Hematopoietic multipotent progenitor cell treated with erythropoietin and hydrocortisone succinate and interleukin-3 and kit ligand, for 6 days (in vitro differentiated cells): Measurements from ENCODE around the gene GRIN1.

Experiments
- DNase-seq: peaks from one replicate; pipeline ENCODE4 v3.0.0-alpha.2; 2015

The GRIN1 gene

GRCh38 chr9:137198051-137198901, 59.3 kb downstream of the GRIN1 start:
- DNase-seq: no peak

- DNase-seq: no peak
Measured at GRCh38 chr9:137198902-137199283, 59.9 kb downstream of the GRIN1 start.

GRCh38 chr9:137199411-137200121, 60.6 kb downstream of the GRIN1 start:
- DNase-seq: no peak

- DNase-seq: peak; percentile 100
Measured at GRCh38 chr9:137200311-137201204, 61.6 kb downstream of the GRIN1 start, which contains the start of gene TPRN. Gene TPRN, minus strand, starts transcription at chr9:137200741. Its CDS starts 30 bp downstream, at chr9:137200711.

GRCh38 chr9:137201205-137201868, 62.4 kb downstream of the GRIN1 start:
- DNase-seq: no peak

GRCh38 chr9:137202966-137203365, 64.0 kb downstream of the GRIN1 start:
- peak; percentile 43 for DNase-seq

GRCh38 chr9:137204731-137205125, 65.8 kb downstream of the GRIN1 start:
- no peak for DNase-seq

GRCh38 chr9:137205126-137206069, 66.4 kb downstream of the GRIN1 start, which contains the start of the genes NDOR1 and TMEM203:
Gene NDOR1, plus strand, starts transcription at chr9:137205700. Its CDS starts 78 bp downstream, at chr9:137205778.
Gene TMEM203, minus strand, starts transcription at chr9:137205648. Its CDS starts 234 bp downstream, at chr9:137205414.
- DNase-seq: peak; percentile 95

- DNase-seq: peak; percentile 61
Measured at GRCh38 chr9:137206602-137207001, 67.6 kb downstream of the GRIN1 start.

GRCh38 chr9:137211532-137211931, 72.6 kb downstream of the GRIN1 start:
- DNase-seq: no peak

- no peak for DNase-seq
Measured at GRCh38 chr9:137212520-137212919, 73.6 kb downstream of the GRIN1 start.

GRCh38 chr9:137213160-137214060, 74.5 kb downstream of the GRIN1 start:
- no peak for DNase-seq

GRCh38 chr9:137214620-137215019, 75.7 kb downstream of the GRIN1 start:
- no peak for DNase-seq

GRCh38 chr9:137215196-137215986, 76.4 kb downstream of the GRIN1 start:
- no peak for DNase-seq

- DNase-seq: no peak
Measured at GRCh38 chr9:137216188-137216965, 77.4 kb downstream of the GRIN1 start.

GRCh38 chr9:137217276-137218211, 78.6 kb downstream of the GRIN1 start:
- no peak for DNase-seq

GRCh38 chr9:137218212-137218753, 79.3 kb downstream of the GRIN1 start:
- no peak for DNase-seq
